Stomach (tissue), 9 donors: Measurements from ENCODE around the gene LEFTY2. TPM values are rescaled to one million over a fixed set of nuclear protein-coding genes. Genes with fewer than 3 reads are reported as not detected.
"Not testable (repeated sequence)": the region's sequence is repeated elsewhere in the genome, so short reads cannot be mapped to it uniquely, and the experiment has no call there.

ENCODE experiments used
- DNase-seq, 2 donors: peaks; one replicate each; pipeline versions ENCODE4 v3.0.0 to v3.0.0-alpha.2; 2013 to 2019
- H3K27ac ChIP-seq, 5 donors: fragments of 200-600 bp in 4 of 5; sonication (generic) in 4 of 5; one replicate each; pipeline ENCODE4 v1.5.1; 2013 to 2019; ENCODE audit warnings: mild to moderate bottlenecking in 1 of 5, moderate library complexity in 1 of 5
- H3K27me3 ChIP-seq, 3 donors: fragments of 200-600 bp; sonication (generic); one replicate each; pipeline ENCODE4 v1.5.1; 2017 to 2019; ENCODE audit warnings: mixed run types in 1 of 3
- H3K36me3 ChIP-seq, 4 donors: fragments of 200-600 bp; sonication (generic); 1 replicate in 3 of 4; 2 replicates in 1 of 4; pipeline ENCODE4 v1.5.1; 2016 to 2019
- H3K4me1 ChIP-seq, 4 donors: fragments of 200-600 bp; sonication (generic); one replicate each; pipeline ENCODE4 v1.5.1; 2016 to 2019
- H3K4me3 ChIP-seq, 4 donors: fragments of 200-600 bp; sonication (generic) in 3 of 4; one replicate each; pipeline ENCODE4 v1.5.1; 2016 to 2019; ENCODE audit warnings: mild to moderate bottlenecking in 1 of 4
- H3K9me3 ChIP-seq, 4 donors: fragments of 200-600 bp; sonication (generic); one replicate each; pipeline ENCODE4 v1.5.1; 2016 to 2019
- CTCF ChIP-seq, 7 experiments: fragments of 450-650 bp in 4 of 7; fragments of 200-600 bp in 3 of 7; sonication (generic) in 3 of 7; IDR thresholded peaks; one replicate each; pipeline ENCODE4 v1.5.1; 2016 to 2019; ENCODE audit warnings: antibody characterized with exemption in 7 of 7, control low read depth in 2 of 7, mild to moderate bottlenecking in 1 of 7
- EP300 ChIP-seq: sonication (generic); formaldehyde crosslinking; IDR thresholded peaks from one replicate; pipeline ENCODE4 v1.6.1; 2017; ENCODE audit warnings: antibody characterized with exemption
- POLR2A ChIP-seq, 4 donors: fragments of 450-650 bp; IDR thresholded peaks; one replicate each; pipeline ENCODE4 v1.6.1; 2016; ENCODE audit warnings: antibody characterized with exemption in 4 of 4, control low read depth in 2 of 4, mild to moderate bottlenecking in 1 of 4, moderate library complexity in 1 of 4
- POLR2AphosphoS5 ChIP-seq, 3 donors: sonication (generic); formaldehyde crosslinking; IDR thresholded peaks; one replicate each; pipeline ENCODE4 v1.6.1; 2016; ENCODE audit warnings: antibody characterized with exemption in 3 of 3
- WGBS, 5 donors: extraction: QIAGEN DNeasy Blood & Tissue Kit in 3 of 5; methylation state at CpG; one replicate each; pipeline versions ENCODE4 v1.1.5 to v1.1.7; 2013 to 2018; 5-methylcytosine and 5-hydroxymethylcytosine counted together
- intact Hi-C: fragments of 100-400 bp; cut with DNase I; formaldehyde crosslinking; loops from one replicate; pipeline ENCODE4 v1.15.1; 2023; ENCODE audit warnings: low total_unique reads
- polyA plus RNA-seq, 3 donors: library from polyadenylated mRNA; stranded (reverse); fragments of 200-250 nt; gene quantifications; one replicate each; pipeline ENCODE4 v1.2.3, GENCODE V29; 2013
- total RNA-seq, 5 donors: library from RNA; depleted of rRNA; stranded (reverse); fragments of >200 nt; gene quantifications; one replicate each; pipeline versions ENCODE4 v1.1.0 to v1.2.3, GENCODE V29; 2014 to 2016
- donor health status: healthy with polysubstance abuse.
- donor health status: Bipolar disorder and iron deficiency.
- donor health status: healthy.

The LEFTY2 gene
- total and polyA plus RNA-seq, 8 donors, result 0.13 to 138 (median 0.18) TPM; not detected in 5

GRCh38 chr1:225974454-225974853 is 33.4 kb upstream of the LEFTY2 start:
- H3K36me3 ChIP-seq, result peaks cover 3 to 24% (median 17%) of the 10 kb centered on the region in 4 donors
- H3K27me3 ChIP-seq, result no peaks in the 10 kb centered on the region
- H3K4me1 ChIP-seq, result peaks cover 0 to 6% (median 2%) of the 10 kb centered on the region in 4 donors
- no peak for DNase-seq
- WGBS, 5 donors, result 82 to 92% (median 86%) methylated on average over 10 of the region's 10 CpGs
- TF ChIP-seq EP300 (no peak), CTCF (IDR thresholded peaks at IDR 0.05) (no peak), POLR2A (IDR thresholded peaks at IDR 0.05) (no peak)
- H3K9me3 ChIP-seq, result no peaks in the 10 kb centered on the region
- intact Hi-C loops, result no loop called here
- no peak overlapping the region for H3K4me3 ChIP-seq
- no peak overlapping the region for H3K27ac ChIP-seq

- H3K36me3 ChIP-seq, result peaks cover 0 to 14% (median 9%) of the 10 kb centered on the region in 4 donors
- intact Hi-C loops, result no loop called here
- H3K27me3 ChIP-seq, result no peaks in the 10 kb centered on the region
- TF ChIP-seq POLR2A (IDR thresholded peaks at IDR 0.05) (no peak), CTCF (IDR thresholded peaks at IDR 0.05) (no peak), POLR2AphosphoS5 (IDR thresholded peaks at IDR 0.05) (no peak), EP300 (no peak)
- H3K9me3 ChIP-seq, result no peaks in the 10 kb centered on the region
- H3K4me1 ChIP-seq, result peaks cover 0 to 6% (median 2%) of the 10 kb centered on the region in 4 donors
- H3K4me3 ChIP-seq, result no peak overlapping the region
- 29 to 56% (median 33%) methylated on average over 5 of the region's 5 CpGs for WGBS, 5 donors
- H3K27ac ChIP-seq, result no peak overlapping the region
- peak in 1 of 2 donors; percentile 66 for DNase-seq
Observed at GRCh38 chr1:225973158-225973557, 32.1 kb upstream of the LEFTY2 start.

- intact Hi-C loops, result no loop called here
Observed at GRCh38 chr1:225972344-225973152, 31.5 kb upstream of the LEFTY2 start.

GRCh38 chr1:225970592-225971157 is 29.7 kb upstream of the LEFTY2 start:
- H3K27me3 ChIP-seq, intact Hi-C loops, H3K4me1 ChIP-seq, H3K9me3 ChIP-seq, H3K4me3 ChIP-seq, H3K36me3 ChIP-seq, DNase-seq, H3K27ac ChIP-seq: not testable (repeated sequence)
- WGBS, 5 donors, result 86 to 91% (median 89%) methylated on average over 15 to 16 of the region's 16 CpGs

More at GRCh38 chr1:225972344-225973152, 31.5 kb upstream of the LEFTY2 start:
- Histone ChIP-seq H3K36me3 (peaks cover 0 to 8% (median 4%) of the 10 kb centered on the region in 4 donors), H3K4me1 (peaks cover 0 to 6% (median 2%) of the 10 kb centered on the region in 4 donors), H3K27me3 (no peaks in the 10 kb centered on the region), H3K4me3 (no peak overlapping the region), H3K9me3 (no peaks in the 10 kb centered on the region), H3K27ac (no peak overlapping the region)
- no peak for TF ChIP-seq POLR2AphosphoS5 (IDR thresholded peaks at IDR 0.05)
- TF ChIP-seq CTCF (IDR thresholded peaks at IDR 0.05), result no peak
- no peak for TF ChIP-seq POLR2A (IDR thresholded peaks at IDR 0.05)
- TF ChIP-seq EP300, result no peak
- 82 to 93% (median 88%) methylated on average over 13 to 15 of the region's 15 CpGs for WGBS, 5 donors
- no peak for DNase-seq

GRCh38 chr1:225969751-225970150 is 28.7 kb upstream of the LEFTY2 start:
- H3K36me3 ChIP-seq, H3K4me1 ChIP-seq, H3K9me3 ChIP-seq, H3K4me3 ChIP-seq, H3K27me3 ChIP-seq, H3K27ac ChIP-seq, intact Hi-C loops, DNase-seq: not testable (repeated sequence)
- 94 to 100% (median 97%) methylated on average over 8 to 28 of the region's 28 CpGs for WGBS, 5 donors
